Left ventricle myocardium inferior (tissue), 1 donor: ENCODE data around the gene NMRK2. TPM values are rescaled to one million over a fixed set of nuclear protein-coding genes. Genes with fewer than 3 reads are reported as not detected.

ENCODE experiments used
- DNase-seq: peaks from one replicate; pipeline ENCODE4 v3.0.0-alpha.2; 2020
- H3K27ac ChIP-seq: fragments of 200-600 bp; replicated peaks from 2 replicates; pipeline ENCODE4 v1.8.0; 2021
- H3K27me3 ChIP-seq: fragments of 200-600 bp; 2 replicates; pipeline ENCODE4 v1.8.0; 2021; ENCODE audit warnings: low read depth
- H3K36me3 ChIP-seq: fragments of 200-600 bp; 2 replicates; pipeline ENCODE4 v1.8.0; 2021
- H3K4me1 ChIP-seq: fragments of 200-600 bp; 2 replicates; pipeline ENCODE4 v1.8.0; 2021
- H3K4me3 ChIP-seq: fragments of 200-600 bp; 2 replicates; pipeline ENCODE4 v1.8.0; 2021; ENCODE audit warnings: mild to moderate bottlenecking, moderate library complexity
- H3K9me3 ChIP-seq: fragments of 200-600 bp; replicated peaks from 2 replicates; pipeline ENCODE4 v1.8.0; 2021
- intact Hi-C: fragments of 100-400 bp; cut with micrococcal nuclease; formaldehyde crosslinking; loops from one replicate; pipeline ENCODE4 v1.11.0; 2022
- total RNA-seq: library from RNA; stranded (reverse); fragmentation: NEBNext Ultra II Directional; extraction: Animal tissue kit (Norgen Biotek cat#: 25700); gene quantifications from one replicate; pipeline ENCODE4 v1.2.1, GENCODE V29; 2021
- TF ChIP-seq, protein P1 (sequence below): fragments of 200-600 bp; IDR thresholded peaks from 2 replicates; pipeline ENCODE4 v1.8.0; 2021; ENCODE audit warnings: antibody characterized with exemption, mild to moderate bottlenecking, borderline replicate concordance
- donor health status: DM: no; HTN: yes; CAD: no; lungs with severe emphysema.

Gene NMRK2
- total RNA-seq, 1 donor from 2014 or later, result 458 TPM

- intact Hi-C loops, result no loop called here
- H3K27ac ChIP-seq, result no peak overlapping the region
- DNase-seq, result no peak
- H3K36me3 ChIP-seq, result no peaks in the 10 kb centered on the region
- no peak overlapping the region for H3K4me3 ChIP-seq
- peaks cover 11% of the 10 kb centered on the region for H3K9me3 ChIP-seq
- peaks cover 9% of the 10 kb centered on the region for H3K27me3 ChIP-seq
- TF ChIP-seq, protein P1, sequence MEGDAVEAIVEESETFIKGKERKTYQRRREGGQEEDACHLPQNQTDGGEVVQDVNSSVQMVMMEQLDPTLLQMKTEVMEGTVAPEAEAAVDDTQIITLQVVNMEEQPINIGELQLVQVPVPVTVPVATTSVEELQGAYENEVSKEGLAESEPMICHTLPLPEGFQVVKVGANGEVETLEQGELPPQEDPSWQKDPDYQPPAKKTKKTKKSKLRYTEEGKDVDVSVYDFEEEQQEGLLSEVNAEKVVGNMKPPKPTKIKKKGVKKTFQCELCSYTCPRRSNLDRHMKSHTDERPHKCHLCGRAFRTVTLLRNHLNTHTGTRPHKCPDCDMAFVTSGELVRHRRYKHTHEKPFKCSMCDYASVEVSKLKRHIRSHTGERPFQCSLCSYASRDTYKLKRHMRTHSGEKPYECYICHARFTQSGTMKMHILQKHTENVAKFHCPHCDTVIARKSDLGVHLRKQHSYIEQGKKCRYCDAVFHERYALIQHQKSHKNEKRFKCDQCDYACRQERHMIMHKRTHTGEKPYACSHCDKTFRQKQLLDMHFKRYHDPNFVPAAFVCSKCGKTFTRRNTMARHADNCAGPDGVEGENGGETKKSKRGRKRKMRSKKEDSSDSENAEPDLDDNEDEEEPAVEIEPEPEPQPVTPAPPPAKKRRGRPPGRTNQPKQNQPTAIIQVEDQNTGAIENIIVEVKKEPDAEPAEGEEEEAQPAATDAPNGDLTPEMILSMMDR, result no peak
- H3K4me1 ChIP-seq, result no peaks in the 10 kb centered on the region
Observed at GRCh38 chr19:3897936-3898335, 34.9 kb upstream of the NMRK2 start.

GRCh38 chr19:3898426-3898825 lies 34.4 kb upstream of the NMRK2 start:
- H3K36me3 ChIP-seq, result no peaks in the 10 kb centered on the region
- peaks cover 9% of the 10 kb centered on the region for H3K27me3 ChIP-seq
- intact Hi-C loops, result no loop called here
- H3K4me1 ChIP-seq, result no peaks in the 10 kb centered on the region
- TF ChIP-seq, protein P1, result no peak
- H3K27ac ChIP-seq, result no peak overlapping the region
- peaks cover 11% of the 10 kb centered on the region for H3K9me3 ChIP-seq
- H3K4me3 ChIP-seq, result no peak overlapping the region
- DNase-seq, result no peak

GRCh38 chr19:3899531-3900294 lies 33.2 kb upstream of the NMRK2 start:
- peaks cover 9% of the 10 kb centered on the region for H3K27me3 ChIP-seq
- H3K4me1 ChIP-seq, result no peaks in the 10 kb centered on the region
- DNase-seq, result no peak
- H3K27ac ChIP-seq, result no peak overlapping the region
- H3K9me3 ChIP-seq, result peaks cover 11% of the 10 kb centered on the region
- H3K4me3 ChIP-seq, result no peak overlapping the region
- no peaks in the 10 kb centered on the region for H3K36me3 ChIP-seq
- intact Hi-C loops, result no loop called here
- TF ChIP-seq, protein P1, result no peak

- Histone ChIP-seq H3K36me3 (no peaks in the 10 kb centered on the region), H3K27me3 (peaks cover 9% of the 10 kb centered on the region), H3K27ac (no peak overlapping the region), H3K9me3 (peaks cover 11% of the 10 kb centered on the region), H3K4me1 (no peaks in the 10 kb centered on the region), H3K4me3 (no peak overlapping the region)
- DNase-seq, result no peak
- intact Hi-C loops, result no loop called here
- TF ChIP-seq, protein P1, result no peak
Observed at GRCh38 chr19:3902317-3902973, 30.4 kb upstream of the NMRK2 start.

GRCh38 chr19:3904233-3904632 lies 28.6 kb upstream of the NMRK2 start:
- H3K4me1 ChIP-seq, result no peaks in the 10 kb centered on the region
- no peak for DNase-seq
- H3K4me3 ChIP-seq, result no peak overlapping the region
- no peaks in the 10 kb centered on the region for H3K36me3 ChIP-seq
- TF ChIP-seq, protein P1, result no peak
- intact Hi-C loops, result no loop called here
- peaks cover 10% of the 10 kb centered on the region for H3K27me3 ChIP-seq
- no peak overlapping the region for H3K27ac ChIP-seq
- H3K9me3 ChIP-seq, result peaks cover 1% of the 10 kb centered on the region
